GM20000 (cell line): ENCODE data around the gene SHMT1.
"Not testable (repeated sequence)": the region's sequence is repeated elsewhere in the genome, so short reads cannot be mapped to it uniquely, and the experiment has no call there.

Experiments used
- DNase-seq: peaks from one replicate; pipeline ENCODE4 v3.0.0; 2012; ENCODE audit warnings: low spot score
- CTCF ChIP-seq: IDR thresholded peaks from 2 replicates; pipeline ENCODE4 v1.5.1; 2012; ENCODE audit warnings: mild to moderate bottlenecking, control low read depth; ENCODE audit errors: extremely low read depth, missing control alignments

SHMT1 gene

GRCh38 chr17:18318771-18319450, 44.4 kb downstream of the SHMT1 start:
- TF ChIP-seq CTCF, result no peak
- DNase-seq, result no peak

GRCh38 chr17:18318117-18318516, 45.2 kb downstream of the SHMT1 start:
- DNase-seq, result no peak
- no peak for TF ChIP-seq CTCF

GRCh38 chr17:18315961-18316360, 47.4 kb downstream of the SHMT1 start:
- DNase-seq, result no peak
- TF ChIP-seq CTCF, result no peak

GRCh38 chr17:18315562-18315922, 47.8 kb downstream of the SHMT1 start:
- TF ChIP-seq CTCF, result no peak
- DNase-seq, result no peak

- TF ChIP-seq CTCF, result no peak
- DNase-seq, result peak; percentile 91
Measured at GRCh38 chr17:18314731-18315561, 48.4 kb downstream of the SHMT1 start, which contains the start of the genes SMCR8 and TOP3A. Gene SMCR8, plus strand, starts transcription at chr17:18315293. Its CDS starts 497 bp downstream, at chr17:18315790. Gene TOP3A, minus strand, starts transcription at chr17:18314994. Its CDS starts 216 bp downstream, at chr17:18314778.

- no peak for DNase-seq
- no peak for TF ChIP-seq CTCF
Measured at GRCh38 chr17:18314059-18314730, 49.2 kb downstream of the SHMT1 start.

- no peak for TF ChIP-seq CTCF
- DNase-seq, result no peak
Measured at GRCh38 chr17:18309202-18309601, 54.1 kb downstream of the SHMT1 start.

GRCh38 chr17:18303206-18303605, 60.1 kb downstream of the SHMT1 start:
- not testable (repeated sequence) for DNase-seq
